NCI-H1105 (cell line): ENCODE results near the gene ANKRD11.
"Not testable (repeated sequence)": the region's sequence is repeated elsewhere in the genome, so short reads cannot be mapped to it uniquely, and the experiment has no call there.

ENCODE experiments used
- DNase-seq: peaks from one replicate; lab custom pipeline; 2025; lab: John Stamatoyannopoulos, UW

Gene ANKRD11

GRCh38 chr16:89344846-89345611 lies 145.3 kb downstream of the ANKRD11 start:
- DNase-seq: no peak

GRCh38 chr16:89344458-89344834 lies 145.9 kb downstream of the ANKRD11 start:
- DNase-seq: no peak

GRCh38 chr16:89343501-89344457 lies 146.6 kb downstream of the ANKRD11 start:
- DNase-seq: no peak

GRCh38 chr16:89341697-89342694 lies 148.4 kb downstream of the ANKRD11 start:
- no peak for DNase-seq

- no peak for DNase-seq
Measured at GRCh38 chr16:89341279-89341678, 149.1 kb downstream of the ANKRD11 start.

GRCh38 chr16:89338863-89339262 lies 151.5 kb downstream of the ANKRD11 start:
- DNase-seq: no peak

- DNase-seq: no peak
Measured at GRCh38 chr16:89337965-89338364, 152.4 kb downstream of the ANKRD11 start.

- no peak for DNase-seq
Measured at GRCh38 chr16:89335803-89336485, 154.4 kb downstream of the ANKRD11 start.

GRCh38 chr16:89334988-89335802 lies 155.2 kb downstream of the ANKRD11 start:
- no peak for DNase-seq

- DNase-seq: no peak
Measured at GRCh38 chr16:89334461-89334860, 155.9 kb downstream of the ANKRD11 start.

- no peak for DNase-seq
Measured at GRCh38 chr16:89334050-89334449, 156.3 kb downstream of the ANKRD11 start.

GRCh38 chr16:89333401-89334001 lies 156.9 kb downstream of the ANKRD11 start:
- not testable (repeated sequence) for DNase-seq

GRCh38 chr16:89332902-89333245 lies 157.5 kb downstream of the ANKRD11 start:
- no peak for DNase-seq

- DNase-seq: no peak
Measured at GRCh38 chr16:89332243-89332901, 158.0 kb downstream of the ANKRD11 start.

- no peak for DNase-seq
Measured at GRCh38 chr16:89331371-89332109, 158.8 kb downstream of the ANKRD11 start.

GRCh38 chr16:89330177-89330856 lies 160.0 kb downstream of the ANKRD11 start:
- peak; percentile 9 for DNase-seq

- DNase-seq: not testable (repeated sequence)
Measured at GRCh38 chr16:89329830-89330176, 160.6 kb downstream of the ANKRD11 start.
